ENCODE measurements around the gene NT5C3B.
A peak's percentile ranks its signal among the peaks of the same experiment; 100 is the strongest.

Gene NT5C3B

DNA sequence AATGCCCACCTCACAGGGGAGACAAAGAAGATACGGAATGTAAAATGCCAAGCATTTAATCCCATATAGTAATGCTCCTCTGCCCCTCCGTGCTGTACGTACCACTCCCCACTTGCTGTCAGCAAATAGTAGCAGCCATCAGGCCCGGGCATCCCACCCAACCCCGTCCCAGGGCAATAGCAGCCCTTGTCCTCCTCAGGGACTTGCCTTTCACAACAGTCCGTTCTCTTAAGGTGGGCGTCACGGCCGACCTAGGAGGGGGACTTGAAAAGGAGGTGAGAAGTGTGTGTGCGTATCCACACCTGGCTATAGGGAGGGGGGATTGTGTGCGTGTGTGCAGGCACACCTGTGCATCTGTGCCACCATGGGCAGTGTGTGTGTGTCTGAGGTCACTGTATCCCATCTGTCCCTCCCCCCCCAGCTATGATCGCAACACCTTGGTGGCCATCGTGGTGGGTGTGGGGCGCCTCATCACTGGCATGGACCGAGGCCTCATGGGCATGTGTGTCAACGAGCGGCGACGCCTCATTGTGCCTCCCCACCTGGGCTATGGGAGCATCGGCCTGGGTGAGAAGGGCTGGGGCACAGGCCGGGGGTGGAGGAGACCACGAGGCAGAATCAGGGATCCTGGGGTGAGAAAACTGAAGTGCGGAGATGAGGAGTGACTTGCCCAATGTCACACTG, 19.3 kb downstream of the NT5C3B start (continued):
- TF ChIP-seq, protein P1, sequence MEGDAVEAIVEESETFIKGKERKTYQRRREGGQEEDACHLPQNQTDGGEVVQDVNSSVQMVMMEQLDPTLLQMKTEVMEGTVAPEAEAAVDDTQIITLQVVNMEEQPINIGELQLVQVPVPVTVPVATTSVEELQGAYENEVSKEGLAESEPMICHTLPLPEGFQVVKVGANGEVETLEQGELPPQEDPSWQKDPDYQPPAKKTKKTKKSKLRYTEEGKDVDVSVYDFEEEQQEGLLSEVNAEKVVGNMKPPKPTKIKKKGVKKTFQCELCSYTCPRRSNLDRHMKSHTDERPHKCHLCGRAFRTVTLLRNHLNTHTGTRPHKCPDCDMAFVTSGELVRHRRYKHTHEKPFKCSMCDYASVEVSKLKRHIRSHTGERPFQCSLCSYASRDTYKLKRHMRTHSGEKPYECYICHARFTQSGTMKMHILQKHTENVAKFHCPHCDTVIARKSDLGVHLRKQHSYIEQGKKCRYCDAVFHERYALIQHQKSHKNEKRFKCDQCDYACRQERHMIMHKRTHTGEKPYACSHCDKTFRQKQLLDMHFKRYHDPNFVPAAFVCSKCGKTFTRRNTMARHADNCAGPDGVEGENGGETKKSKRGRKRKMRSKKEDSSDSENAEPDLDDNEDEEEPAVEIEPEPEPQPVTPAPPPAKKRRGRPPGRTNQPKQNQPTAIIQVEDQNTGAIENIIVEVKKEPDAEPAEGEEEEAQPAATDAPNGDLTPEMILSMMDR (tag by site-specific recombination; IDR thresholded peaks at IDR 0.05), result no peak
- TF ChIP-seq TCF7L2 (IDR thresholded peaks at IDR 0.05; ENCODE audit: borderline replicate concordance, low read depth, low read length), result no peak

DNA sequence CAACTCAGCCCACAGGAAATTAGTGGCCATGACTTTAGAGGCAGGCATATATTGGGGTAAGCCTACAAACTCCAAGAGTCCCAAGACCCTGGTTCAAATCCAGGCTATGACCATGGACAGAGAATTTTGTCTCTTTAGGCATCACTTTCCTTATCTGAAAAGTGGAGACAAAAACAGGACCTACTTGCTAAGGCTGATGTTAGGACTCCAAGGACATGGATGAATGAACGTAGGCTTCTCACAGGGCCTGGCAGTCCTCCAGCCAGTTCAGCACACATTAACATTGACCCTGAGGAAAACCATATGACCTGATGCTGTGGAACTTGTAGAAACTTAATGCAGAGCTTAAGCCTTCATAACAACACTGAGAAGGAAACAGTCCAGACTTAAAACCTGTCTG, 21.8 kb downstream of the NT5C3B start:
- peaks cover 0 to 37% of the 10 kb centered on the region in 2 experiments; a peak in 2 of 3 replicates for H3K36me3 ChIP-seq (ENCODE audit: control insufficient read depth in 2 of 2, insufficient read depth in 1 of 2, low read length in 2 of 2)
- peak overlapping the region; percentile 89 for H3K27ac ChIP-seq (ENCODE audit: extremely low read depth, low read depth, low read length)
- CTCF ChIA-PET, result interaction anchor here (0.6 to 1.6 kb wide), 3 partner anchors 13 to 84 kb away, joined by 4 to 14 read pairs (median 5); no protein-coding TSS in a partner anchor
- POLR2A ChIA-PET, result interaction anchor here (0.6 to 1.3 kb wide), 7 partner anchors 9 to 80 kb away, joined by 3 to 6 read pairs (median 3); partner anchors contain the start of genes HAP1 and KLHL11
- no peaks in the 10 kb centered on the region for H3K9me3 ChIP-seq (ENCODE audit: control insufficient read depth, insufficient read depth, low read depth, low read length)
- no peak overlapping the region; the same call in 1 of the 2 replicates for H3K4me3 ChIP-seq (ENCODE audit: low read depth, low read length)
- 0 out of 2 replicates have a peak, but pooled peaks cover 8% of the 10 kb centered on the region for H3K4me1 ChIP-seq (ENCODE audit: control insufficient read depth, insufficient read depth, low read length)
- TF ChIP-seq, protein P2, sequence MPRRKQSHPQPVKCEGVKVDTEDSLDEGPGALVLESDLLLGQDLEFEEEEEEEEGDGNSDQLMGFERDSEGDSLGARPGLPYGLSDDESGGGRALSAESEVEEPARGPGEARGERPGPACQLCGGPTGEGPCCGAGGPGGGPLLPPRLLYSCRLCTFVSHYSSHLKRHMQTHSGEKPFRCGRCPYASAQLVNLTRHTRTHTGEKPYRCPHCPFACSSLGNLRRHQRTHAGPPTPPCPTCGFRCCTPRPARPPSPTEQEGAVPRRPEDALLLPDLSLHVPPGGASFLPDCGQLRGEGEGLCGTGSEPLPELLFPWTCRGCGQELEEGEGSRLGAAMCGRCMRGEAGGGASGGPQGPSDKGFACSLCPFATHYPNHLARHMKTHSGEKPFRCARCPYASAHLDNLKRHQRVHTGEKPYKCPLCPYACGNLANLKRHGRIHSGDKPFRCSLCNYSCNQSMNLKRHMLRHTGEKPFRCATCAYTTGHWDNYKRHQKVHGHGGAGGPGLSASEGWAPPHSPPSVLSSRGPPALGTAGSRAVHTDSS (tag by site-specific recombination; IDR thresholded peaks at IDR 0.05), result no peak
- TF ChIP-seq, protein P3, sequence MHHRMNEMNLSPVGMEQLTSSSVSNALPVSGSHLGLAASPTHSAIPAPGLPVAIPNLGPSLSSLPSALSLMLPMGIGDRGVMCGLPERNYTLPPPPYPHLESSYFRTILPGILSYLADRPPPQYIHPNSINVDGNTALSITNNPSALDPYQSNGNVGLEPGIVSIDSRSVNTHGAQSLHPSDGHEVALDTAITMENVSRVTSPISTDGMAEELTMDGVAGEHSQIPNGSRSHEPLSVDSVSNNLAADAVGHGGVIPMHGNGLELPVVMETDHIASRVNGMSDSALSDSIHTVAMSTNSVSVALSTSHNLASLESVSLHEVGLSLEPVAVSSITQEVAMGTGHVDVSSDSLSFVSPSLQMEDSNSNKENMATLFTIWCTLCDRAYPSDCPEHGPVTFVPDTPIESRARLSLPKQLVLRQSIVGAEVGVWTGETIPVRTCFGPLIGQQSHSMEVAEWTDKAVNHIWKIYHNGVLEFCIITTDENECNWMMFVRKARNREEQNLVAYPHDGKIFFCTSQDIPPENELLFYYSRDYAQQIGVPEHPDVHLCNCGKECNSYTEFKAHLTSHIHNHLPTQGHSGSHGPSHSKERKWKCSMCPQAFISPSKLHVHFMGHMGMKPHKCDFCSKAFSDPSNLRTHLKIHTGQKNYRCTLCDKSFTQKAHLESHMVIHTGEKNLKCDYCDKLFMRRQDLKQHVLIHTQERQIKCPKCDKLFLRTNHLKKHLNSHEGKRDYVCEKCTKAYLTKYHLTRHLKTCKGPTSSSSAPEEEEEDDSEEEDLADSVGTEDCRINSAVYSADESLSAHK (tag by site-specific recombination; IDR thresholded peaks at IDR 0.05), result no peak
- TF ChIP-seq ZNF600 (tag by site-specific recombination; IDR thresholded peaks at IDR 0.05) (0 out of 2 replicates have a peak, but pooled peaks have one; percentile 46), OVOL3 (tag by site-specific recombination; IDR thresholded peaks at IDR 0.05) (no peak), SCRT2 (tag by site-specific recombination; IDR thresholded peaks at IDR 0.05) (peak; percentile 38; the same call in 1 of the 2 replicates), BCL11B (tag by site-specific recombination; IDR thresholded peaks at IDR 0.05; ENCODE audit: low read depth) (no peak), PRDM2 (tag by site-specific recombination; IDR thresholded peaks at IDR 0.05; ENCODE audit: borderline replicate concordance) (no peak), ZFP69B (tag by site-specific recombination; IDR thresholded peaks at IDR 0.05) (no peak), ZNF324 (tag by site-specific recombination; IDR thresholded peaks at IDR 0.05) (no peak), ATF2 (tag by site-specific recombination; IDR thresholded peaks at IDR 0.05; ENCODE audit: low read depth) (no peak), REST (tag by site-specific recombination; IDR thresholded peaks at IDR 0.05) (peak; percentile 89), ZNF174 (tag by site-specific recombination; IDR thresholded peaks at IDR 0.05) (no peak), FEZF1 (tag by site-specific recombination; IDR thresholded peaks at IDR 0.05) (no peak), ZNF335 (tag by site-specific recombination; conservative IDR thresholded peaks at IDR 0.05) (no peak)
